HCEC 1CT (cell line): Measurements from ENCODE around the gene TBC1D13.
"Not testable (repeated sequence)": the region's sequence is repeated elsewhere in the genome, so short reads cannot be mapped to it uniquely, and the experiment has no call there.

Source experiments
- DNase-seq: peaks from one replicate; pipeline ENCODE4 v3.0.0-alpha.2; 2017

The TBC1D13 gene

GRCh38 chr9:128851779-128852600 is 64.9 kb downstream of the TBC1D13 start:
- DNase-seq = peak; percentile 46

GRCh38 chr9:128852646-128853045 is 65.6 kb downstream of the TBC1D13 start:
- DNase-seq = not testable (repeated sequence)

GRCh38 chr9:128854454-128854853 is 67.4 kb downstream of the TBC1D13 start:
- not testable (repeated sequence) for DNase-seq

- not testable (repeated sequence) for DNase-seq
These were observed 71.4 kb downstream of the TBC1D13 start for GRCh38 chr9:128858476-128858875.
